GM12878 (cell line): ENCODE data around the gene SMARCD1. TPM values are rescaled to one million over a fixed set of nuclear protein-coding genes. Genes with fewer than 3 reads are reported as not detected.

Experiments used
- BACH1 ChIP-seq: fragments of 450-650 bp; IDR thresholded peaks from 2 replicates; pipeline ENCODE4 v1.6.1; 2017; ENCODE audit warnings: mild to moderate bottlenecking, borderline replicate concordance
- CBFB ChIP-seq: IDR thresholded peaks from 2 replicates; pipeline ENCODE4 v1.6.1; 2016; ENCODE audit warnings: antibody characterized with exemption, low read depth
- CHD4 ChIP-seq: fragments of 200-600 bp; sonication (generic); IDR thresholded peaks from 2 replicates; pipeline ENCODE4 v1.6.1; 2016; ENCODE audit warnings: mild to moderate bottlenecking
- HCFC1 ChIP-seq: fragments of 150-350 bp; IDR thresholded peaks from 2 replicates; pipeline ENCODE4 v1.6.1; 2014; ENCODE audit warnings: low read length
- IRF5 ChIP-seq: fragments of 450-650 bp; IDR thresholded peaks from 2 replicates; pipeline ENCODE4 v1.6.1; 2017; ENCODE audit warnings: borderline replicate concordance
- JUND ChIP-seq: IDR thresholded peaks from 2 replicates; pipeline ENCODE4 v1.6.1; 2012; ENCODE audit warnings: low read depth, mild to moderate bottlenecking, low read length, improper control_type of control experiment, moderate library complexity
- KLF5 ChIP-seq: fragments of 450-650 bp; IDR thresholded peaks from 2 replicates; pipeline ENCODE4 v1.6.1; 2014; ENCODE audit warnings: mild to moderate bottlenecking; ENCODE audit not compliant: partially characterized antibody
- PBX3 ChIP-seq: IDR thresholded peaks from 2 replicates; pipeline ENCODE4 v1.6.1; 2011; ENCODE audit warnings: mild to moderate bottlenecking, low read depth, low read length, moderate library complexity; ENCODE audit not compliant: insufficient replicate concordance
- POLR2AphosphoS2 ChIP-seq: IDR thresholded peaks from 2 replicates; pipeline ENCODE4 v1.6.1; 2011; ENCODE audit warnings: low read depth, mild to moderate bottlenecking, low read length, improper control_type of control experiment, moderate library complexity
- RAD51 ChIP-seq: fragments of 450-650 bp; IDR thresholded peaks from 2 replicates; pipeline ENCODE4 v1.6.1; 2016; ENCODE audit warnings: moderate library complexity, mild to moderate bottlenecking, inconsistent platforms
- SUZ12 ChIP-seq: fragments of 200-600 bp; sonication (generic); IDR thresholded peaks from one replicate; pipeline ENCODE4 v1.6.1; 2018; ENCODE audit warnings: antibody characterized with exemption, mild to moderate bottlenecking; ENCODE audit not compliant: unreplicated experiment
- TCF12 ChIP-seq: IDR thresholded peaks from 2 replicates; pipeline ENCODE4 v1.6.1; 2011; ENCODE audit warnings: low read depth, mild to moderate bottlenecking, low read length
- TCF3 ChIP-seq: IDR thresholded peaks from 2 replicates; pipeline ENCODE4 v1.6.1; 2012; ENCODE audit warnings: low read depth, mild to moderate bottlenecking, low read length, borderline replicate concordance; ENCODE audit not compliant: insufficient read depth
- YY1 ChIP-seq: IDR thresholded peaks from 2 replicates; pipeline ENCODE4 v1.6.1; 2011; ENCODE audit warnings: low read depth, mild to moderate bottlenecking, low read length
- ZBED1 ChIP-seq: IDR thresholded peaks from 2 replicates; pipeline ENCODE4 v1.6.1; 2016; ENCODE audit warnings: borderline replicate concordance
- ZNF622 ChIP-seq: fragments of 450-650 bp; IDR thresholded peaks from 2 replicates; pipeline ENCODE4 v1.6.1; 2017; ENCODE audit warnings: mild to moderate bottlenecking, inconsistent platforms
- polyA plus RNA-seq, 11 experiments: library from polyadenylated mRNA; depleted of rRNA in 4 of 11; unstranded in 6 of 11; stranded (reverse) in 5 of 11; fragments of >200 nt; fragmentation: Nextera tagmentation in 4 of 11; fragmentation: Illumina TruSeq in 1 of 11; extraction: Ambion mirVana in 4 of 11; extraction: Trizol in 1 of 11; gene quantifications; 1 replicate in 1 of 11; 2 replicates in 10 of 11; pipeline versions ENCODE4 v1.2.1 to v1.2.3, GENCODE V29; 2011 to 2016; ENCODE audit warnings: inconsistent platforms in 2 of 11, missing spikeins in 2 of 11, low read depth in 1 of 11
- total RNA-seq, 4 experiments: library from RNA; depleted of rRNA in 3 of 4; stranded (reverse); fragments of >200 nt in 3 of 4; fragmentation: Illumina TruSeq in 1 of 4; extraction: Trizol in 1 of 4; gene quantifications; 2 replicates each; pipeline versions ENCODE4 v1.2.1 to v1.2.3, GENCODE V29; 2013 to 2021
- TF ChIP-seq, protein P1 (sequence below): fragments of 450-650 bp; IDR thresholded peaks from 2 replicates; pipeline ENCODE4 v1.6.1; 2016; ENCODE audit warnings: mild to moderate bottlenecking
- TF ChIP-seq, protein P2 (sequence below): fragments of 450-650 bp; IDR thresholded peaks from 2 replicates; pipeline ENCODE4 v1.6.1; 2017; ENCODE audit warnings: mild to moderate bottlenecking, low read depth, inconsistent platforms; ENCODE audit not compliant: poor library complexity, severe bottlenecking
- TF ChIP-seq, protein P3 (sequence below): fragments of 450-650 bp; IDR thresholded peaks from 2 replicates; pipeline ENCODE4 v1.6.1; 2017; ENCODE audit warnings: mild to moderate bottlenecking, moderate library complexity

The SMARCD1 gene
- total and polyA plus RNA-seq, 10 of the 15 experiments (the other 5 are each of a cell fraction or from before 2014, with no cell fraction given), result 1.4 to 92.4 (median 58.9) TPM

GRCh38 chr12:50084775-50085614 is at the start of gene SMARCD1 (continued):
- TF ChIP-seq CBFB (0 out of 2 replicates have a peak, but pooled peaks have one; percentile 52), TCF12 (no peak), ZBED1 (no peak), YY1 (peak; percentile 93), ZNF622 (no peak), CHD4 (no peak), SUZ12 (no peak), JUND (no peak), HCFC1 (peak; percentile 65; the same call in 1 of the 2 replicates), POLR2AphosphoS2 (no peak), TCF3 (no peak), PBX3 (no peak), RAD51 (0 out of 2 replicates have a peak, but pooled peaks have one; percentile 6), BACH1 (no peak; the same call in 1 of the 2 replicates), IRF5 (no peak), KLF5 (no peak)
- TF ChIP-seq, protein P1, sequence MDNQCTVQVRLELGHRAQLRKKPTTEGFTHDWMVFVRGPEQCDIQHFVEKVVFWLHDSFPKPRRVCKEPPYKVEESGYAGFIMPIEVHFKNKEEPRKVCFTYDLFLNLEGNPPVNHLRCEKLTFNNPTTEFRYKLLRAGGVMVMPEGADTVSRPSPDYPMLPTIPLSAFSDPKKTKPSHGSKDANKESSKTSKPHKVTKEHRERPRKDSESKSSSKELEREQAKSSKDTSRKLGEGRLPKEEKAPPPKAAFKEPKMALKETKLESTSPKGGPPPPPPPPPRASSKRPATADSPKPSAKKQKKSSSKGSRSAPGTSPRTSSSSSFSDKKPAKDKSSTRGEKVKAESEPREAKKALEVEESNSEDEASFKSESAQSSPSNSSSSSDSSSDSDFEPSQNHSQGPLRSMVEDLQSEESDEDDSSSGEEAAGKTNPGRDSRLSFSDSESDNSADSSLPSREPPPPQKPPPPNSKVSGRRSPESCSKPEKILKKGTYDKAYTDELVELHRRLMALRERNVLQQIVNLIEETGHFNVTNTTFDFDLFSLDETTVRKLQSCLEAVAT, result no peak; the same call in 1 of the 2 replicates
- TF ChIP-seq, protein P2, sequence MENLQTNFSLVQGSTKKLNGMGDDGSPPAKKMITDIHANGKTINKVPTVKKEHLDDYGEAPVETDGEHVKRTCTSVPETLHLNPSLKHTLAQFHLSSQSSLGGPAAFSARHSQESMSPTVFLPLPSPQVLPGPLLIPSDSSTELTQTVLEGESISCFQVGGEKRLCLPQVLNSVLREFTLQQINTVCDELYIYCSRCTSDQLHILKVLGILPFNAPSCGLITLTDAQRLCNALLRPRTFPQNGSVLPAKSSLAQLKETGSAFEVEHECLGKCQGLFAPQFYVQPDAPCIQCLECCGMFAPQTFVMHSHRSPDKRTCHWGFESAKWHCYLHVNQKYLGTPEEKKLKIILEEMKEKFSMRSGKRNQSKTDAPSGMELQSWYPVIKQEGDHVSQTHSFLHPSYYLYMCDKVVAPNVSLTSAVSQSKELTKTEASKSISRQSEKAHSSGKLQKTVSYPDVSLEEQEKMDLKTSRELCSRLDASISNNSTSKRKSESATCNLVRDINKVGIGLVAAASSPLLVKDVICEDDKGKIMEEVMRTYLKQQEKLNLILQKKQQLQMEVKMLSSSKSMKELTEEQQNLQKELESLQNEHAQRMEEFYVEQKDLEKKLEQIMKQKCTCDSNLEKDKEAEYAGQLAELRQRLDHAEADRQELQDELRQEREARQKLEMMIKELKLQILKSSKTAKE, result peak; percentile 27
- TF ChIP-seq, protein P3, sequence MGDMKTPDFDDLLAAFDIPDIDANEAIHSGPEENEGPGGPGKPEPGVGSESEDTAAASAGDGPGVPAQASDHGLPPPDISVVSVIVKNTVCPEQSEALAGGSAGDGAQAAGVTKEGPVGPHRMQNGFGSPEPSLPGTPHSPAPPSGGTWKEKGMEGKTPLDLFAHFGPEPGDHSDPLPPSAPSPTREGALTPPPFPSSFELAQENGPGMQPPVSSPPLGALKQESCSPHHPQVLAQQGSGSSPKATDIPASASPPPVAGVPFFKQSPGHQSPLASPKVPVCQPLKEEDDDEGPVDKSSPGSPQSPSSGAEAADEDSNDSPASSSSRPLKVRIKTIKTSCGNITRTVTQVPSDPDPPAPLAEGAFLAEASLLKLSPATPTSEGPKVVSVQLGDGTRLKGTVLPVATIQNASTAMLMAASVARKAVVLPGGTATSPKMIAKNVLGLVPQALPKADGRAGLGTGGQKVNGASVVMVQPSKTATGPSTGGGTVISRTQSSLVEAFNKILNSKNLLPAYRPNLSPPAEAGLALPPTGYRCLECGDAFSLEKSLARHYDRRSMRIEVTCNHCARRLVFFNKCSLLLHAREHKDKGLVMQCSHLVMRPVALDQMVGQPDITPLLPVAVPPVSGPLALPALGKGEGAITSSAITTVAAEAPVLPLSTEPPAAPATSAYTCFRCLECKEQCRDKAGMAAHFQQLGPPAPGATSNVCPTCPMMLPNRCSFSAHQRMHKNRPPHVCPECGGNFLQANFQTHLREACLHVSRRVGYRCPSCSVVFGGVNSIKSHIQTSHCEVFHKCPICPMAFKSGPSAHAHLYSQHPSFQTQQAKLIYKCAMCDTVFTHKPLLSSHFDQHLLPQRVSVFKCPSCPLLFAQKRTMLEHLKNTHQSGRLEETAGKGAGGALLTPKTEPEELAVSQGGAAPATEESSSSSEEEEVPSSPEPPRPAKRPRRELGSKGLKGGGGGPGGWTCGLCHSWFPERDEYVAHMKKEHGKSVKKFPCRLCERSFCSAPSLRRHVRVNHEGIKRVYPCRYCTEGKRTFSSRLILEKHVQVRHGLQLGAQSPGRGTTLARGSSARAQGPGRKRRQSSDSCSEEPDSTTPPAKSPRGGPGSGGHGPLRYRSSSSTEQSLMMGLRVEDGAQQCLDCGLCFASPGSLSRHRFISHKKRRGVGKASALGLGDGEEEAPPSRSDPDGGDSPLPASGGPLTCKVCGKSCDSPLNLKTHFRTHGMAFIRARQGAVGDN, result no peak; the same call in 1 of the 2 replicates
